AG09309 (cell line): Measurements from ENCODE around the gene KRTAP19-3.
"Not testable (repeated sequence)": the region's sequence is repeated elsewhere in the genome, so short reads cannot be mapped to it uniquely, and the experiment has no call there.

Experiments
- DNase-seq: peaks from one replicate; pipeline ENCODE4 v3.0.0-alpha.2; 2010; ENCODE audit warnings: low read depth
- H3K4me3 ChIP-seq: 2 replicates; pipeline ENCODE4 v1.5.1; 2011; ENCODE audit warnings: mild to moderate bottlenecking, low read depth, low read length, moderate library complexity; ENCODE audit not compliant: control insufficient read depth
- TF ChIP-seq, protein P1 (sequence below): IDR thresholded peaks from 2 replicates; pipeline ENCODE4 v1.5.1; 2011; ENCODE audit warnings: mild to moderate bottlenecking, low read depth, low read length, inconsistent platforms; ENCODE audit not compliant: insufficient read depth, control insufficient read depth; ENCODE audit errors: missing control alignments

Gene KRTAP19-3

DNA sequence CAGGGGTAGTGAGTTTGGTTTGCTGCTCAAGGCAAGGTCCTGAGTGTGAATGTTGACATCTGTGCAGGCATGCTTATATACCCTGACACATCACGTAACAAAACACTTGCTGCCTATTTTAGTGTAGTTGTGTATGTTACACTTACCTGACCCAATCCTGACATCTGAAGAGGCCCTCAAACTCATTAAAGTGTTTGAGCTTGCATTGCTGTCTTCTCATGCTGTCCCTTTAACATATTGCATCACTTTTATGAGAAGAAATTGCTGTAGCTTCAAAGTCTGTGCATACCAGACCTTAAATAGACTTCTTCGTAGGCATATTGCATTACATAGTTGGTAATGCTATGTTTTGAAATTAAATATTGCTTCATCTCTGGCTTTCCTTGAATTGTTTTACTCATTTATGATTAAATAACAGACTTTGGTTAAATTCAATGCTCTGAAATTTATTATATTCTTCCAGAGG, at the start of gene KRTAP19-3:
Gene KRTAP19-3, minus strand, starts transcription at position 51 of the 466 bp plus-strand sequence. CDS start 56 bp downstream, outside the sequence.
- DNase-seq, result no peak
- TF ChIP-seq, protein P1, sequence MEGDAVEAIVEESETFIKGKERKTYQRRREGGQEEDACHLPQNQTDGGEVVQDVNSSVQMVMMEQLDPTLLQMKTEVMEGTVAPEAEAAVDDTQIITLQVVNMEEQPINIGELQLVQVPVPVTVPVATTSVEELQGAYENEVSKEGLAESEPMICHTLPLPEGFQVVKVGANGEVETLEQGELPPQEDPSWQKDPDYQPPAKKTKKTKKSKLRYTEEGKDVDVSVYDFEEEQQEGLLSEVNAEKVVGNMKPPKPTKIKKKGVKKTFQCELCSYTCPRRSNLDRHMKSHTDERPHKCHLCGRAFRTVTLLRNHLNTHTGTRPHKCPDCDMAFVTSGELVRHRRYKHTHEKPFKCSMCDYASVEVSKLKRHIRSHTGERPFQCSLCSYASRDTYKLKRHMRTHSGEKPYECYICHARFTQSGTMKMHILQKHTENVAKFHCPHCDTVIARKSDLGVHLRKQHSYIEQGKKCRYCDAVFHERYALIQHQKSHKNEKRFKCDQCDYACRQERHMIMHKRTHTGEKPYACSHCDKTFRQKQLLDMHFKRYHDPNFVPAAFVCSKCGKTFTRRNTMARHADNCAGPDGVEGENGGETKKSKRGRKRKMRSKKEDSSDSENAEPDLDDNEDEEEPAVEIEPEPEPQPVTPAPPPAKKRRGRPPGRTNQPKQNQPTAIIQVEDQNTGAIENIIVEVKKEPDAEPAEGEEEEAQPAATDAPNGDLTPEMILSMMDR, result no peak
- H3K4me3 ChIP-seq, result no peak within 1 kb of the TSS

DNA sequence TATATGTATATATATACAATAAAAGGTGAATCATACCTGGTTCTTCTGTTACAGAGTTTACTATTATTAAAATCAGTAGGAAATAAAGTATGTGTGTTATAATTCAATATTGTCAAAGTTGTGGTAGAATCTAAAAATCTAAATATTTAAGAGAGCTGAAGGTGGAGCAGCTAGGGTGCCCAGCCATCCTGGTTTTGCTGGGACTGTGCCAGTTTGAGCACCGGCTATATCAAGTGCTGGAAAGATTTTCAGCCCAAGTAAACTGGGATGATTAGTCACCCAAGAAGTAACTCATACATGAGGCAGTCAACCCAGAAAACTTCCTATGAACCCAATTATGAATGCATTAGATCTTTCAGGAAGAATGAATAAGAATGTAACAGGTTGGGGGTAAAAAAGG, 27.1 kb upstream of the KRTAP19-3 start:
- no peak overlapping the region for H3K4me3 ChIP-seq
- DNase-seq, result no peak
- TF ChIP-seq, protein P1, result no peak

DNA sequence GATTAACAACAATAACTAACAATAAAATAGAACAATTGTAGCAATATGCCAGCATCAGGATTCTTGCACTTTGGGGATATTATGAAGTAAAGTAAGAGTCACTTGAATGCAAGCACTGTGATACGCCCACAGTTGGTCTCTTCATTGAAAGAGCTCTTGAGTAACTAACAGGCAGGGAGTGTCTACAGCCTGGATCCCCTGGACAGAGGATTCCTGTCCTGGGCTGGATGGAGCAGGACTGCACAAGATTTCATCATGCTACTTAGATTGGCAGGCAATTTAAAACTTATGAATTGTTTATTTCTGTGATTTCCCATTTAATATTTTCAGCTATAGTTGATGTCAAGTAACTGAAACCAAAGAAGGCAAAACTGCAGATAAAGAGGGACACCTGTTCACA, 23.9 kb upstream of the KRTAP19-3 start:
- DNase-seq, result no peak
- H3K4me3 ChIP-seq, result no peak overlapping the region
- TF ChIP-seq, protein P1, result no peak

DNA sequence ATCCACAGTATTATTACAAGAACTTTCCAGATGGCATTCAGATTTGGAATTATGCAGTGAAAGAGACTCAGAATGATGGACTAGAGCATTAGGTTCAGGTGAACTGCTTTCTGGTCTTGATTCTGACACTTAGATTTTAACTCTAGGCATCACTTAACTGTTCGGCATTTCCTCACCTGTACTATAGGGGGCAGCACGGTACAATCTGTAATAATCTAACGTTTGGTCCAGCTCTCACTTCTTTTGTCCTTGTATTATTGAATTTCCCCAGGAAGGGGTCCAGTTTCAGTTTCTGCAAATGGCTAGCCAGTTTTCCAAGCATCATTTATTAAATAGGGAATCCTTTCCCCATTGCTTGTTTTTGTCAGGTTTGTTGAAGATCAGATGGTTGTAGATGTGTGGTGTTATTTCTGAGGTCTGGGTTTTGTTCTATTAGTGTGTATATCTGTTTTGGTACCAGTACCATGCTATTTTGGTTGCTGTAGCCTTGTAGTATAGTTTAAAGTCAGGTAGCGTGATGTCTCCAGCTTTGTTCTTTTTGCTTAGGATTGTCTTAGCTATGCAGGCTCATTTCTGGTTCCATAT, 13.9 kb upstream of the KRTAP19-3 start:
- not testable (repeated sequence) for DNase-seq, H3K4me3 ChIP-seq

DNA sequence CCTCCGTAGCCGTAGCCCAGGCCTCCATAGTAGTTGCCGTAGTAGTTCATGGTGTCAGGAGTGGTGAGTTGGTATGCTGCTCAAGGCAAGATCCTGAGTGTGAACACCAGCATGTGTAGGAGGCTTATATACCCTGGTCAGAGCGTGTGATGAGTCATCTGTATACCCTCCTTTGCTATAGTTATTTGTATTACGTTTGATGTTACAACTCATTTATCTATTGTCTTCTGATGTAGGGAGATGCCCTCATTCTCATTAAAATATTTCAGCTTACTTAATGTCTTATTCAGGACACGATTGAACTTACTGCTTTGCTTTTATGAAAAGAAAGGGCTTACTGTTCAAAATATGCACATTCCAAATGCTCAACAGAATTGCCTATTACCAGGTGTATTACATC, 10.2 kb upstream of the KRTAP19-3 start, which contains the start of gene KRTAP19-5:
Gene KRTAP19-5, minus strand, starts transcription at position 101 of the 400 bp plus-strand sequence. Its CDS starts 51 bp downstream, at position 50.
- no peak for DNase-seq
- no peak within 1 kb of the TSS for H3K4me3 ChIP-seq
- TF ChIP-seq, protein P1, result no peak

DNA sequence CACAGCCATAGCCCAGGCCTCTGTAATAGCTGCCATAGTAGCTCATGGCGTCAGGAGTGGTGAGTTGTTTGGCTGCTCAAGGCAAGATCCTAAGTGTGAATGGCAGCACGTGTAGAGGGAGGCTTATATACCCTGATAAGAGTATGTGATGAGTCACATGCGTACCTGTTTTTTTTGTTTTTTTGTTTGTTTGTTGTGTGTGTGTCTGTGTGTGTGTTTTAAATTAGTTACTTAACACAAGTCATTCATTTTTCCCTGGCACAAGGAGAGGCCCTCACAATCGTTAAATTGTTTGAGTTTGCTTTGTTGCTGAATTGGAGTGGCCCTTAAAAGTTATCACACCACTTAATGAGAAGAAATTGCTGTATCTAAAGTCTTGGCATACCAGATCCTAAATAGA, 5.3 kb upstream of the KRTAP19-3 start, which contains the start of gene KRTAP19-4:
Gene KRTAP19-4, minus strand, starts transcription at position 101 of the 400 bp plus-strand sequence. Its CDS starts 55 bp downstream, at position 46.
- H3K4me3 ChIP-seq, result no peak within 1 kb of the TSS
- no peak for DNase-seq
- TF ChIP-seq, protein P1, result no peak

DNA sequence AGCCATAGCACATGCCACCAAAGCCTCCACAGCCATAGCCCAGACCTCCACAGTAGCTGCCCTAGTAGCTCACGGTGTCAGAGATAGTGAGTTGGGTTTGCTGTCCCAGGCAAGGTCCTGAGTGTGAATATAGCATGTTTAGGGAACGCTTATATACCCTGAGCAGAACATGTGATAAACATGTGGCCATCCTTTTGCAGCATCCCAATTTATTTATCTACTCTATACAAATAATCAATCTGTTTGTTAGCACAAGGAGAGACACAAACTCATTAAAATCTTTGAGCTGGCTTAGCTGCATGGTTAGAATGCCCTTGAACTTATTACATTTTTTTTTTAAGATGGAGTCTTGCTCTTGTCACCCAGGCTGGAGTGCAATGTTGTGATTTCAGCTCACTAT, 4.5 kb downstream of the KRTAP19-3 start, which contains the start of gene KRTAP19-2:
Gene KRTAP19-2, minus strand, starts transcription at position 101 of the 400 bp plus-strand sequence. Its CDS starts 88 bp downstream, at position 13.
- TF ChIP-seq, protein P1, result no peak
- H3K4me3 ChIP-seq, result no peak within 1 kb of the TSS
- DNase-seq, result no peak
